ENCODE measurements around the gene TAF15.

Gene TAF15

GRCh38 chr17:35875072-35875799 lies 66.0 kb downstream of the TAF15 start:
- DNase-seq, result no peak

- no peak for DNase-seq
These were observed 66.5 kb downstream of the TAF15 start for GRCh38 chr17:35875800-35876139.

- no peak for DNase-seq
These were observed 67.2 kb downstream of the TAF15 start for GRCh38 chr17:35876534-35876933.

GRCh38 chr17:35877345-35878029 lies 68.2 kb downstream of the TAF15 start:
- no peak for DNase-seq

- no peak for DNase-seq
These were observed 69.1 kb downstream of the TAF15 start for GRCh38 chr17:35878361-35878760.

GRCh38 chr17:35879773-35880654 lies 70.7 kb downstream of the TAF15 start, which contains the start of gene CCL5:
Gene CCL5 (minus strand): TSS chr17:35880360.
- DNase-seq, result peak; percentile 39

GRCh38 chr17:35889241-35889640 lies 80.0 kb downstream of the TAF15 start:
- no peak for DNase-seq

- DNase-seq, result no peak
These were observed 80.8 kb downstream of the TAF15 start for GRCh38 chr17:35889818-35890773.

- DNase-seq, result no peak
These were observed 81.5 kb downstream of the TAF15 start for GRCh38 chr17:35890774-35891155.

- no peak for DNase-seq
These were observed 82.0 kb downstream of the TAF15 start for GRCh38 chr17:35891269-35891668.

- peak; percentile 74 for DNase-seq
These were observed 83.1 kb downstream of the TAF15 start for GRCh38 chr17:35892091-35893035.

- DNase-seq, result no peak
These were observed 84.5 kb downstream of the TAF15 start for GRCh38 chr17:35893751-35894150.

- DNase-seq, result no peak
These were observed 84.9 kb downstream of the TAF15 start for GRCh38 chr17:35894206-35894605.

GRCh38 chr17:35895636-35896587 lies 86.6 kb downstream of the TAF15 start:
- peak; percentile 11 for DNase-seq
